SW 1271 (cell line): ENCODE measurements around the gene AKAP13.

ENCODE experiments used
- DNase-seq, 2 experiments: peaks; one replicate each; lab custom pipeline; 2025; lab: John Stamatoyannopoulos, UW

The AKAP13 gene

DNA sequence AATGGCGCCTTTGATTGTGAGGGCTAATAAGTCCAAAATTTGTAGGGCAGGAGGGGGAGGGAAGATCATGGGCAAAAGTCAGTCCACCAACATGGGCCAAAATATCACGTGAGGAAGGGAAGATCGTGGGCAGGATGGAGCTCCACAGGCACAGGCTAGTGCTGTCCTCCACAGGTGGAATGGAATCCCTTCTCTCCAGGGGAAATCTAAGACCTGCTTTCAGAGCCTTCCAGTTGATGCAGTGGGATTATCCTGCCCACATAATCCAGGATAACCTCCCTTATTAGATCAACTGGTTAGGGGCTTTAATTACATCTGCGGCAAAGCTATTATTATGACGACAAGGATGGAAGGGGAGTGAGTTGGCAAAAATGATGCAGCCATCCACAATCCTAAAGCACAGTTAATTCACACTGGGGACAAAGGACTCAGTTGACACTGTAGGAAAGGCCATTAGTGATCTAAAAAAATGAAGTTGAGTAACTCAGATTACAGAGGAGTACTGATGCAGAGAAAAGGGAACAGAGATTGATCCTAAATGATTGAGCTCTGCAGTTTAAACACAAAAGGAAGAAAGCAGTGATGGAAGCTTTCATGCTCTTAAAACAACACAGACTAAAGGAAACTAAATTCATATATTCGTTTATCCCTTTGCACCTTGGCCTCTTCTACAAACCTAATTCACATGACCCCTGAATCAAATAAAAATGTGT lies 159.8 kb downstream of the AKAP13 start:
- DNase-seq: no peak

GRCh38 chr15:85541744-85542143 lies 161.3 kb downstream of the AKAP13 start:
- DNase-seq: no peak

GRCh38 chr15:85542488-85542887 lies 162.1 kb downstream of the AKAP13 start:
- DNase-seq: no peak

DNA sequence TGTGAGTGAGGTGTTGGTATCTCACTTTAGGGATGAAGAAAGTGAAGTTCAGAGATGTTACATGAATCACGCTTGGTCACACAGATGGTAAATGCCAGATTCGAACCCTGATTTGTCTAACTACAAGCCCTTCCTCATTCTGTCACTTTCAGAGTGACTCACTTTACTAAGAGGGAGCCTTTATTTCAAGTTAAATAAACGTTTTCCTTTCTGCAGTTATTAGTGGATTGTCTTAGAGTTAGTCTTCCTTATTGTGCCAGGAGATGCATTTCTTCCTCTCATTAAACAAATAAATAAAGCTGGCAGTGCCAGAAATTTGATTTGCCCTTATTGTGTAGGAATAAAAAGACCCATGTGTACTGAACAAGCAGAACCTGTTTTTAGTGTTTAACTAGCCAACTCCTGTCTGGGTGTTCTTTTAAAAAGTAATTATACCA lies 162.5 kb downstream of the AKAP13 start:
- no peak for DNase-seq

DNA sequence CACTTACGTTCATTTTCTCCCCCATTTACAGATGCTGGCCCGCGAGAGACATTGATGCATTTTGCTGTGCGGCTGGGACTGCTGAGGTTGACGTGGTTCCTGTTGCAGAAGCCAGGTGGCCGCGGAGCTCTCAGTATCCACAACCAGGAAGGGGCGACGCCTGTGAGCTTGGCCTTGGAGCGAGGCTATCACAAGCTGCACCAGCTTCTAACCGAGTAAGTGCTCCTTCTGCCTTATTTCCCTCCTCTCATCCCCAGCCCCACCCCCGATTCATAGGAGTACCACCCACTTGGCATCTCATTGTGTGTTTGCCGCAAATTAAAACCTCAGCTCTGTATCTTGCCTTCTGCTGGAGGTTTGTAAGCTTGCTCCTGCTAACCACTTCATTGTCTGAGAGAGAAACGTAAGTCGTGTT lies 163.3 kb downstream of the AKAP13 start:
- no peak for DNase-seq

- DNase-seq: no peak
Measured at GRCh38 chr15:85545185-85545584, 164.8 kb downstream of the AKAP13 start.

DNA sequence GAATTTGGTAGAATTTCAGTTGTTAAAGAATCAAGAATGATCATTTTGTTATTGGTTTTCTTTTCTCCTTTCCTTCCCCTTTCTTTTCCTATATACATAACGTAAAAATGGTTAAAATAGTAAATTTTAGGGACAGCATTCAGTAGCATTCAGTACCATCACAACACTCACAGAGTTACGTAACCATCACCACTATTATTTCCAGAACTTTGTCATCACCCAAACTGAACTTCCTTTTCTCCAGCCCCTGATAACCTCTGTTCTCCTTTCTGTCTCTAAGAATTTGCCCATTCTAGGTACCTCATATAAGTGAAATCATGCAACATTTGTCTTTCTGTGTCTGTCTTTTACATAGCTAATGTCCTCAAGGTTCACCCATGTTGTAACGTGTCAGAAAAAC lies 165.3 kb downstream of the AKAP13 start:
- DNase-seq: no peak

- no peak for DNase-seq
Measured at GRCh38 chr15:85547386-85547785, 167.0 kb downstream of the AKAP13 start.

- DNase-seq: no peak
Measured at GRCh38 chr15:85550283-85550682, 169.9 kb downstream of the AKAP13 start.

DNA sequence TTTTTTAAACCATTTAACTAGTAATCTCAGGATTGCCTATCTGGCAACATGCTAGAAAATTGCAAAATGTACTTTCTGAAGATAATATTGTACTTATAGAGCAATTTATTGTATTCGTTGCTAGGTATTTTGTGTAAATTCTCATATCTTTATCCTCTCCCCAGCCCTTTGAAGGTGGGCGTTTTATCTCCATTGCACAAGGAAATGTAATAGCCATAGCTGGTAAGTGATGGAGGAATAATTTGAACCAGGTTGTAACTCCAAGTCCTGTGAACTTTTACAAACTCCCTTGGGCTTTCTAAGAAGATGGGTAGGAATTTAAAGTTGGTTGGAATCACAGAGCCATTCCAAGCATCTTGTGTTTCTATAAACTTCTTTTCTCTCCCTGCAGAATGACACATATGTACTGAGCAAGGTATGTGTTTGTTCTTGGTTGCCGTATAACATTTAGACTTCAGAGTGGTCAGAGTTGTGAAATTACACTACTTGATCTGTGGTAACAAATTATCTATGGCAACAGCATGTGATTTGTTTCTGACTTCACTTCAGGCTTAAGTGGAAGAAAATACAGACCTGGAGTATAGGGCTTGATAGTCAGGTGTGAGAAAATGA lies 170.9 kb downstream of the AKAP13 start:
- no peak for DNase-seq

DNA sequence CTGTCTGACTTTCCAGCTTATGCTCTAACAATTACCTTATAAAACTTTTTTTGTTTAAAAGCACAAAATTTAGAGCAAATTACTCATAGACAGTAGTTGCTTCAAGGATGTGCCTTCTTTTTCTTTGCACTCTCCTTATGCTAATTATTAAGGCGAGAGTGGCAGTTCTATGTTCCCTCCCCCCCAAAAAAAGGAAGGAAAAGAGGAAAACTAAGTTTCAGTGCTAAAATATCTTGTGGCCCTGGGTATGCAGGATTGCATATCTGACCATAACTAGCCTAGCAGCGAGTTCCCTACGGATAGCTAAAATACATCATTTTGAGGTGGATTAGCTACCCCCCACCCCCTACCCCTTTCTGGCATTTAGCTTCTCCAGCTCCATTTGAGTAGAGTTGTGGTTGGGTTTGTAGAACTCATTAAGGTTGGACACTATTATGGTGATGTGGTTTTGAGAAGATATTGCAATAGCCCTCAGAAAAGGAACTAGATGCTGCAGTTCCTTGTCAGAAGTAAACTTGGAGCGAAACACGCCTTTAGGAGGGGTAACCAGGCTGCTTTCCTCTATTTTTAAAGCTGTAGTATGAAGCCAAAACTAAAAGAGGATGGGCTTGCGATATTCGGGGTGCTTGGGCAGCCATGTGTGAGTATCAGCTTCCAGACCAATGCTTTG lies 174.6 kb downstream of the AKAP13 start:
- no peak for DNase-seq

GRCh38 chr15:85555875-85556617 lies 175.6 kb downstream of the AKAP13 start:
- DNase-seq: no peak

GRCh38 chr15:85556618-85556895 lies 176.2 kb downstream of the AKAP13 start:
- DNase-seq: no peak

- no peak for DNase-seq
Measured at GRCh38 chr15:85557385-85557784, 177.0 kb downstream of the AKAP13 start.

- no peak for DNase-seq
Measured at GRCh38 chr15:85558848-85559247, 178.4 kb downstream of the AKAP13 start.

DNA sequence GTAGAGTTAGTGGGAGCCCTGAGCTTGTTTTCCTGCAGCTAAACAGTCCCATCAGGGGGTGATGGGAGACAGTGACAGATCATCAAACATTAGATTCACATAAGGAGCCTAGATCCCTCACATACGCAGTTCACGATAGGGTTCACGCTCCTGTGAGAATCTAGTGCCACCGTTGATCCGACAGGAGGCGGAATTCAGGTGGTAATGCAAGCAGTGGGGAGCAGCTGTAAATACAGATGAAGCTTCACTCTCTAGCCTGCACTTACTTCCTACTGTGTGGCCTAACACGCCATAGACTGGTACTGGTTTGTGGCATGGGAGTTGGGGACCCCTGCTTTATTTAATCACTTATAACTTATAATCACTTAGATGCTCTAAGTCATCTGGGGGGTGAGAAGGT lies 179.1 kb downstream of the AKAP13 start:
- DNase-seq: no peak

GRCh38 chr15:85562824-85563223 lies 182.4 kb downstream of the AKAP13 start:
- no peak for DNase-seq

DNA sequence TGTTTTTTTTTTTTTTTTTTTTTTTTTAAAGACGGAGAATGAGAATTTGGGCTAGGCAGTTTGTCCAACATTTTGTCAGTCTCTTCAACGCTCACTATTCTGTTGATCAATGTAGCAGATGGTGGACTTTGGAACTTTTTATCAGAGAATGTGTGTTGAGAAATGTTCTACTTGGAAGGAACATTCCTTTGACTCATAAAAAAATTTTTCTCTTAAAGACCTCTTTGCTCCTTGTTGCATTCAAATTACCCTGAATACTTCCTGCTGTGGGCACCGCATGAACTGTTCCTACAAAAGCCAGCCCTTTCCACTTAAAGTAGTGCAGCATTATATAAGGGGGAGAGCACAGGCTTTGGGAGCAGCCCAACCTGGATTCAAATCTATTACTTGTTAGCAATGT lies 182.9 kb downstream of the AKAP13 start:
- no peak for DNase-seq

DNA sequence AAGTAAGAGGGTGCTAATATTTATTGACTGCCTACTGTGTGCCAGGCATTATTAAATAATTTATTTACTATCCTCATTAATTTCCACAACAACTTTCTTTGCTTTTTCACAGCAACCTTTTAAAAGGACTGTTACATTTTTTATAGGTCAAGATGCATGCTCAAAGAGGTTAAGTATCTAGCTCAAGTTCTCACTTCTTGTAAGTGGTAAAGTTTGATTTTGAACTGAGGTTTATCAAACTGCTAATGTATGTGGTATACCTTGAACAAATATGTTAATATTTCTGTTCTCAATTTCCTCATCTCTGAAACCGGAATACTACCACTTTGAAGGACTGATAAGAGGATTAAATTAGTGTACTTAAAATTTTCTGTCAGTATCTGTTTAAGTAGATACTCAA lies 183.3 kb downstream of the AKAP13 start:
- DNase-seq: no peak

GRCh38 chr15:85564686-85565085 lies 184.3 kb downstream of the AKAP13 start:
- no peak for DNase-seq

DNA sequence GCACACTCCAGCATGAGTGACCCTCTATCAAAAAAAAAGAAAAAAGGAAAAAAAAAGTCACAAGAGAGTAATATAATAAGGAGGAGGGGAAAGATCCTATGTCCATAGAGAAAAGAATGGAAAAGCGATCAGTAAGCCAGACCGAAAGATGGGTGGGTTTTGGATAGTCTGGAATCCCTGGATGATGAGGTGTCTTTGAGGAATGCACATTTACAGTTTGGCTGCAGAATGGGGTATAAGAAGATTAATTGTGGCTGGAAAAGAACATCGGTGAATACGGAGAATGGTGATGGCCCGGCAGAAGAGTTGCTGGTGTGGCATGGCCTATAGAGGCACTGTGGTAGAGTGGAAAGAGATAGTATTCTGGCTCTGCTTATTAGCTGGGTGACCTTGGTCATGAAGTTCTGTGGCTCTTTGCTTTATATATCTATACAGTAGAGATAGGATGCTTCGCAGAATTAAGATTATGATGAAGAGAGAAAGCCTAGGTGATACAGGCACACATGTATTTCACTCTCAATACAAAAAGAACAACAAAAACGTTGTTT lies 187.9 kb downstream of the AKAP13 start:
- no peak for DNase-seq

- DNase-seq: no peak
Measured at GRCh38 chr15:85570336-85570735, 189.9 kb downstream of the AKAP13 start.

DNA sequence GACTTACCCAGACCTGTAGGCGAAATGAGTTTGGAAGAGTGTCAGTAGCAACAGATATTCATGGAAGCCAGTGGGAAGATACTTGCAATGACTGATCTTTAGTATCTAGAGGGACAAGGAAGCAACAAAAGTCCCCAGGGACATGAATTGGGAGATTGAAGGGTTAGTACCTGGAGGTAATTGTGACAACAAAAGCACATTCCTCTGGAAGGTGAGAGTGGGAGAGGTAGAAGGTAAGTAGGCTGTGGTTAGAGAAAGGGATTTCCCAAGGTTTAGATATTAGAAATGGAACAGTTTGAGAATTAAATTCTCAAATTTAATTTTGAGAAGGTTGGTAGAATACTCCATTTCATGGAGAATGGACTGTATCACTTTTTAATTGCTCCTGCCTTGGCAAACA lies 191.4 kb downstream of the AKAP13 start:
- no peak for DNase-seq
